K562 (cell line): Measurements from ENCODE around the gene CTF1. TPM values are rescaled to one million over a fixed set of nuclear protein-coding genes. Genes with fewer than 3 reads are reported as not detected.
A peak's percentile ranks its signal among the peaks of the same experiment; 100 is the strongest.

Experiments used
- ATAC-seq: fragments of 200-7000 bp; cut with Tn5 transposase; 3 replicates; pipeline ENCODE4 v1.9.1; 2020; ENCODE audit warnings: moderate library complexity
- BruUV-seq: library from RNA; stranded (reverse); fragments of 400-500 nt; replicated peaks from 2 replicates; lab custom pipeline; 2021; lab: Mats Ljungman, UMichigan
- CTCF ChIA-PET: fragments of 300-600 bp; formaldehyde crosslinking; extraction: SDS; loops from one replicate; lab custom pipeline; 2021; ENCODE audit warnings: low intra/inter-chr PET ratio; lab: Yijun Ruan, JAX
- POLR2A ChIA-PET: fragments of 300-600, 350-650 bp; sonication (Branson Sonifier 250); formaldehyde crosslinking; extraction: SDS; loops from one replicate; lab custom pipeline; 2021; ENCODE audit warnings: antibody characterized with exemption, inconsistent platforms; lab: Yijun Ruan, JAX
- DNase-seq, 4 experiments: peaks; one replicate each; pipeline versions ENCODE4 v3.0.0 to v3.0.0-alpha.2; 2011 to 2018; ENCODE audit warnings: low spot score in 3 of 4, mixed read lengths in 3 of 4; ENCODE audit errors: extremely low read depth in 1 of 4
- FAIRE-seq: peaks from 2 replicates; lab custom pipeline; 2011; peaks lifted over from hg19 to GRCh38; lab: Jason Lieb, UNC
- H2AFZ ChIP-seq: 2 replicates; pipeline ENCODE4 v1.6.0; 2011; ENCODE audit warnings: low read depth, low read length, control low read depth, inconsistent platforms
- H3K27ac ChIP-seq: fragments of 200-600 bp; 3 replicates; pipeline ENCODE4 v1.8.0; 2011; ENCODE audit warnings: low read depth, mild to moderate bottlenecking, control low read depth, inconsistent platforms, low read length, moderate library complexity, mixed read lengths; ENCODE audit errors: extremely low read depth
- H3K27me3 ChIP-seq, 2 experiments: fragments of 300-600 bp in 1 of 2; 2 replicates in 1 of 2; 3 replicates in 1 of 2; pipeline versions ENCODE4 v1.6.0 to v1.8.0; 2011; ENCODE audit warnings: inconsistent platforms in 2 of 2, low read length in 2 of 2, mild to moderate bottlenecking in 1 of 2, mixed read lengths in 1 of 2, moderate library complexity in 1 of 2; ENCODE audit not compliant: control insufficient read depth in 2 of 2, insufficient read depth in 2 of 2
- H3K36me3 ChIP-seq: fragments of 300-600 bp; 3 replicates; pipeline ENCODE4 v1.8.0; 2011; ENCODE audit warnings: mild to moderate bottlenecking, low read length, inconsistent platforms; ENCODE audit not compliant: control insufficient read depth, insufficient read depth
- H3K4me1 ChIP-seq, 2 experiments: fragments of 200-600 bp in 1 of 2; replicated peaks in 1 of 2; 2 replicates in 1 of 2; 3 replicates in 1 of 2; pipeline versions ENCODE4 v1.5.1 to v1.8.0; 2011; ENCODE audit warnings: inconsistent platforms in 2 of 2, low read length in 2 of 2, mild to moderate bottlenecking in 1 of 2, mixed read lengths in 1 of 2, moderate library complexity in 1 of 2; ENCODE audit not compliant: control insufficient read depth in 2 of 2, insufficient read depth in 2 of 2
- H3K4me2 ChIP-seq: 2 replicates; pipeline ENCODE4 v1.6.1; 2011; ENCODE audit warnings: low read length, control low read depth, inconsistent platforms, mixed read lengths; ENCODE audit not compliant: insufficient read depth
- H3K4me3 ChIP-seq: fragments of 200-600 bp; sonication (generic), shearing (Covaris generic); 2 replicates; pipeline ENCODE4 v1.5.1; 2016; ENCODE audit warnings: control low read depth, inconsistent platforms
- H3K79me2 ChIP-seq: fragments of 200-600 bp; 3 replicates; pipeline ENCODE4 v1.8.0; 2011; ENCODE audit warnings: low read length, inconsistent platforms; ENCODE audit not compliant: control insufficient read depth, insufficient read depth
- H3K9ac ChIP-seq, 2 experiments: 2 replicates each; pipeline versions ENCODE4 v1.6.0 to v1.6.1; 2011; ENCODE audit warnings: low read depth in 2 of 2, low read length in 2 of 2, control low read depth in 1 of 2, inconsistent platforms in 1 of 2, mild to moderate bottlenecking in 1 of 2, mixed read lengths in 1 of 2; ENCODE audit not compliant: insufficient read depth in 1 of 2
- H3K9me1 ChIP-seq: one replicate; pipeline ENCODE4 v1.6.0; 2011; ENCODE audit warnings: inconsistent platforms, mild to moderate bottlenecking, low read length, moderate library complexity; ENCODE audit not compliant: control insufficient read depth, insufficient read depth
- H3K9me3 ChIP-seq: replicated peaks from 2 replicates; pipeline ENCODE4 v1.5.1; 2011; ENCODE audit warnings: low read depth, low read length, inconsistent platforms; ENCODE audit not compliant: control insufficient read depth, insufficient read depth
- H4K20me1 ChIP-seq: replicated peaks from 2 replicates; pipeline ENCODE4 v1.6.1; 2011; ENCODE audit warnings: low read length, inconsistent platforms, mixed read lengths; ENCODE audit not compliant: control insufficient read depth, insufficient read depth
- ADNP ChIP-seq: fragments of 200-800 bp; sonication (Bioruptor generic); IDR thresholded peaks from 2 replicates; pipeline ENCODE4 v1.6.1; 2016; ENCODE audit warnings: missing genetic modification characterization, missing compliant biosample characterization
- BCOR ChIP-seq: fragments of 450-650 bp; IDR thresholded peaks from 2 replicates; pipeline ENCODE4 v1.6.1; 2016
- CBX3 ChIP-seq, 2 experiments: IDR thresholded peaks; 1 replicate in 1 of 2; 2 replicates in 1 of 2; pipeline ENCODE4 v1.6.1; 2012; ENCODE audit warnings: inconsistent platforms in 2 of 2, low read length in 2 of 2, borderline replicate concordance in 1 of 2, control low read depth in 1 of 2
- CHD4 ChIP-seq: fragments of 200-600 bp; sonication (generic); IDR thresholded peaks from 3 replicates; pipeline ENCODE4 v1.6.1; 2012; ENCODE audit warnings: low read depth, mild to moderate bottlenecking, mixed read lengths, low read length, inconsistent platforms; ENCODE audit not compliant: insufficient read depth, insufficient replicate concordance, poor library complexity, severe bottlenecking
- EWSR1 ChIP-seq: fragments of 450-650 bp; IDR thresholded peaks from 2 replicates; pipeline ENCODE4 v1.6.1; 2018; ENCODE audit warnings: borderline replicate concordance, mild to moderate bottlenecking, low read depth, moderate library complexity; ENCODE audit not compliant: partially characterized antibody
- HDAC2 ChIP-seq: fragments of 450-650 bp; IDR thresholded peaks from 2 replicates; pipeline ENCODE4 v1.6.1; 2016; ENCODE audit warnings: mild to moderate bottlenecking
- KDM1A ChIP-seq, 2 experiments: fragments of 450-650 bp; IDR thresholded peaks; 2 replicates each; pipeline ENCODE4 v1.6.1; 2016; ENCODE audit warnings: mild to moderate bottlenecking in 2 of 2
- PTBP1 ChIP-seq: fragments of 200-400 bp; formaldehyde crosslinking; IDR thresholded peaks from 2 replicates; pipeline ENCODE4 v1.6.1; 2017; ENCODE audit warnings: low read depth, low read length
- RBM25 ChIP-seq: fragments of 200-400 bp; formaldehyde crosslinking; IDR thresholded peaks from 2 replicates; pipeline ENCODE4 v1.6.1; 2018; ENCODE audit warnings: low read length, low read depth, moderate library complexity; ENCODE audit not compliant: severe bottlenecking
- RCOR1 ChIP-seq, 2 experiments: IDR thresholded peaks; 2 replicates each; pipeline ENCODE4 v1.6.1; 2012; ENCODE audit warnings: low read depth in 2 of 2, low read length in 2 of 2, borderline replicate concordance in 1 of 2, improper control_type of control experiment in 1 of 2
- SMARCA5 ChIP-seq: fragments of 450-650 bp; IDR thresholded peaks from 2 replicates; pipeline ENCODE4 v1.6.1; 2016
- ZFP36 ChIP-seq: fragments of 150-350 bp; IDR thresholded peaks from 2 replicates; pipeline ENCODE4 v1.6.1; 2018; ENCODE audit warnings: low read length, low read depth; ENCODE audit not compliant: partially characterized antibody
- ZNF431 ChIP-seq: sonication (generic); formaldehyde crosslinking; IDR thresholded peaks from 2 replicates; pipeline ENCODE4 v1.8.0; 2022; ENCODE audit warnings: mild to moderate bottlenecking, missing genetic modification reagents
- WGBS: fragments of 100-300 bp; shearing (Covaris generic); methylation state at CpG from one replicate; pipeline ENCODE4 v1.1.6; 2016; ENCODE audit warnings: low coverage, mixed read lengths; ENCODE audit not compliant: insufficient coverage; ENCODE audit errors: missing lambda C conversion rate; 5-methylcytosine and 5-hydroxymethylcytosine counted together
- in situ Hi-C: fragments of 300-500 bp; cut with MboI; formaldehyde crosslinking; loops from 4 replicates; pipeline ENCODE4 v1.15.0; 2018; ENCODE audit warnings: inconsistent platforms, mixed read lengths
- intact Hi-C: fragments of 100-400 bp; cut with micrococcal nuclease; formaldehyde crosslinking; loops from 2 replicates; pipeline ENCODE4 v1.14.2; 2022
- polyA plus RNA-seq, 8 experiments: library from polyadenylated mRNA; depleted of rRNA in 4 of 8; stranded (reverse) in 5 of 8; unstranded in 3 of 8; fragments of >200 nt; fragmentation: Nextera tagmentation in 2 of 8; fragmentation: Illumina TruSeq in 1 of 8; extraction: Ambion mirVana in 2 of 8; extraction: Trizol in 1 of 8; gene quantifications; 2 replicates each; pipeline versions ENCODE4 v1.2.1 to v1.2.3, GENCODE V29; 2011 to 2014; ENCODE audit warnings: inconsistent platforms in 1 of 8, missing spikeins in 1 of 8
- total RNA-seq, 7 experiments: library from RNA; depleted of rRNA in 6 of 7; stranded (reverse); fragments of >200 nt in 6 of 7; fragmentation: Illumina TruSeq in 2 of 7; extraction: Trizol in 2 of 7; gene quantifications; 2 replicates each; pipeline versions ENCODE4 v1.2.1 to v1.2.3, GENCODE V29; 2011 to 2021; ENCODE audit warnings: low replicate concordance in 1 of 7
- TF ChIP-seq, protein P1 (sequence below), 2 experiments: fragments of 150-350 bp in 1 of 2; IDR thresholded peaks; 2 replicates each; pipeline ENCODE4 v1.6.1; 2012 to 2016; ENCODE audit warnings: low read depth in 2 of 2, low read length in 2 of 2, mild to moderate bottlenecking in 1 of 2, moderate library complexity in 1 of 2

The CTF1 gene
- total and polyA plus RNA-seq, 9 of the 15 experiments (the other 6 are each of a cell fraction or from before 2014, with no cell fraction given) = 0.24 to 2.5 (median 0.44) TPM

DNA sequence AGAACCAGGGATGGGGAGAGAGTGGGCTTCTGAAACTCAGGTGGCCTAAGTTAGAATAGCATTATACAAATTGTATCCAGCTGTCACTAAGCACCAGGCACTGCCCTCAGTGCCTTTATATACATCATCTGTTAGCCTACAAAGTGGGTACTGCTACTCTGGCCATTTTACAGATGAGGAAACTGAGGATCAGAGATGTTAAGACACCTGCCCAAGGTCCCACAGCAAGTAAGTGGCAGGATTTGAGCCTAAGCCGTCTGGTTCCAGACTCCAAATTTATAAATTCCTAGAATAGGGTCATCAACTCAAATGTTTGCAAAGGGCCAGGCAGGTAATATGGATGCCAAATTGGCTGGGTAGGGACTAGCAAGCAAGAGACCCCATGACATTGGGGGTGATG is 54.8 kb downstream of the CTF1 start:
- no peak for ATAC-seq
- no peak for FAIRE-seq
- Histone ChIP-seq H3K9me3 (no peaks in the 10 kb centered on the region), H3K4me2 (peak overlapping the region; percentile 98; the same call in 1 of the 2 replicates), H3K9ac (peak overlapping the region in 1 of 2 experiments; percentile 82; a peak in 2 of 4 replicates), H3K79me2 (peaks cover 32% of the 10 kb centered on the region), H3K9me1 (peaks cover 4% of the 10 kb centered on the region), H2AFZ (no peak overlapping the region), H4K20me1 (no peaks in the 10 kb centered on the region), H3K27me3 (no peaks in the 10 kb centered on the region), H3K36me3 (peaks cover 31% of the 10 kb centered on the region; the same call in 2 of the 3 replicates), H3K27ac (peak overlapping the region; percentile 87; the same call in 1 of the 3 replicates), H3K4me1 (peaks cover 30 to 61% of the 10 kb centered on the region in 2 experiments), H3K4me3 (no peak overlapping the region)
- no peak for DNase-seq
- in situ Hi-C loops (loop anchor here (10.0 to 25.0 kb wide), 2 partner anchors 744 to 911 kb away; partner anchors contain the start of gene ZNF267), intact Hi-C loops (loop anchor here (2.0 to 10.0 kb wide), 3 partner anchors 16 to 504 kb away; partner anchors contain the start of genes ARMC5 and VKORC1)
- BruUV-seq = no TSS peak
- TF ChIP-seq PTBP1 = peak; percentile 52; the same call in 1 of the 2 replicates
- TF ChIP-seq, protein P1, sequence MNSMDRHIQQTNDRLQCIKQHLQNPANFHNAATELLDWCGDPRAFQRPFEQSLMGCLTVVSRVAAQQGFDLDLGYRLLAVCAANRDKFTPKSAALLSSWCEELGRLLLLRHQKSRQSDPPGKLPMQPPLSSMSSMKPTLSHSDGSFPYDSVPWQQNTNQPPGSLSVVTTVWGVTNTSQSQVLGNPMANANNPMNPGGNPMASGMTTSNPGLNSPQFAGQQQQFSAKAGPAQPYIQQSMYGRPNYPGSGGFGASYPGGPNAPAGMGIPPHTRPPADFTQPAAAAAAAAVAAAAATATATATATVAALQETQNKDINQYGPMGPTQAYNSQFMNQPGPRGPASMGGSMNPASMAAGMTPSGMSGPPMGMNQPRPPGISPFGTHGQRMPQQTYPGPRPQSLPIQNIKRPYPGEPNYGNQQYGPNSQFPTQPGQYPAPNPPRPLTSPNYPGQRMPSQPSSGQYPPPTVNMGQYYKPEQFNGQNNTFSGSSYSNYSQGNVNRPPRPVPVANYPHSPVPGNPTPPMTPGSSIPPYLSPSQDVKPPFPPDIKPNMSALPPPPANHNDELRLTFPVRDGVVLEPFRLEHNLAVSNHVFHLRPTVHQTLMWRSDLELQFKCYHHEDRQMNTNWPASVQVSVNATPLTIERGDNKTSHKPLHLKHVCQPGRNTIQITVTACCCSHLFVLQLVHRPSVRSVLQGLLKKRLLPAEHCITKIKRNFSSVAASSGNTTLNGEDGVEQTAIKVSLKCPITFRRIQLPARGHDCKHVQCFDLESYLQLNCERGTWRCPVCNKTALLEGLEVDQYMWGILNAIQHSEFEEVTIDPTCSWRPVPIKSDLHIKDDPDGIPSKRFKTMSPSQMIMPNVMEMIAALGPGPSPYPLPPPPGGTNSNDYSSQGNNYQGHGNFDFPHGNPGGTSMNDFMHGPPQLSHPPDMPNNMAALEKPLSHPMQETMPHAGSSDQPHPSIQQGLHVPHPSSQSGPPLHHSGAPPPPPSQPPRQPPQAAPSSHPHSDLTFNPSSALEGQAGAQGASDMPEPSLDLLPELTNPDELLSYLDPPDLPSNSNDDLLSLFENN (IDR thresholded peaks at IDR 0.05; ENCODE audit: low read depth in 2 of 2, low read length in 2 of 2) = no peak
- peak; percentile 96 for TF ChIP-seq BCOR
- 0 out of 3 replicates have a peak, but pooled peaks of 1 of the 2 experiments have one; percentile 10 for TF ChIP-seq CBX3 (IDR thresholded peaks at IDR 0.05; ENCODE audit: borderline replicate concordance in 1 of 2, low read length in 2 of 2)
- TF ChIP-seq CHD4 = peak; percentile 31
- peak; percentile 97 for TF ChIP-seq RBM25
- TF ChIP-seq SMARCA5 = peak; percentile 89
- TF ChIP-seq HDAC2 = peak; percentile 65
- TF ChIP-seq EWSR1 = no peak
- TF ChIP-seq ZNF431 (CRISPR knock-in tag) = no peak
- peak in 1 of 2 experiments; percentile 77; a peak in 1 of 4 replicates for TF ChIP-seq RCOR1 (IDR thresholded peaks at IDR 0.05; ENCODE audit: borderline replicate concordance in 1 of 2, low read depth in 2 of 2, low read length in 2 of 2)
- peak; percentile 70 to 86 for TF ChIP-seq KDM1A (IDR thresholded peaks at IDR 0.05)
- peak; percentile 85 for TF ChIP-seq ADNP (tag)
- peak; percentile 85 for TF ChIP-seq ZFP36
- ChIA-PET POLR2A (interaction anchor here (0.7 kb wide), 1 partner anchor 242 kb away, joined by 3 read pairs; no protein-coding TSS in a partner anchor), CTCF (no interaction called here)
- WGBS = 73% methylated on average over 1 of the region's 1 CpG
